GM12878 (cell line): ENCODE data around the gene MED22. TPM values are rescaled to one million over a fixed set of nuclear protein-coding genes. Genes with fewer than 3 reads are reported as not detected.

Source experiments
- ATAC-seq: fragments of 200-7000 bp; cut with Tn5 transposase; 3 replicates; pipeline ENCODE4 v1.9.1; 2020; ENCODE audit warnings: mild to moderate bottlenecking, moderate library complexity
- BruUV-seq: library from RNA; stranded (reverse); fragments of 400-500 nt; replicated peaks from 2 replicates; lab custom pipeline; 2021; lab: Mats Ljungman, UMichigan
- CTCF ChIA-PET: fragments of 300-600 bp; sonication (Branson Sonifier 250); formaldehyde crosslinking; extraction: SDS; loops from one replicate; lab custom pipeline; 2021; ENCODE audit warnings: inconsistent platforms; lab: Yijun Ruan, JAX
- POLR2A ChIA-PET: fragments of 350-600 bp; formaldehyde crosslinking; extraction: SDS; loops from one replicate; lab custom pipeline; 2021; ENCODE audit warnings: inconsistent platforms; lab: Charles Lee
- RAD21 ChIA-PET: fragments of 300-600 bp; sonication (Branson Sonifier 250); formaldehyde crosslinking; loops from one replicate; lab custom pipeline; 2023; ENCODE audit warnings: antibody characterized with exemption; ENCODE audit not compliant: unreplicated experiment; lab: Charles Lee
- SMC1A ChIA-PET: fragments of 300-600 bp; sonication (Branson Sonifier 250); formaldehyde crosslinking; loops from one replicate; lab custom pipeline; 2023; ENCODE audit not compliant: unreplicated experiment, uncharacterized antibody; lab: Charles Lee
- DNase-seq: peaks from one replicate; pipeline ENCODE4 v3.0.0-alpha.2; 2011; ENCODE audit warnings: low read depth, low spot score
- FAIRE-seq: peaks from 3 replicates; lab custom pipeline; 2011; peaks lifted over from hg19 to GRCh38; lab: Jason Lieb, UNC
- H2AFZ ChIP-seq: 2 replicates; pipeline ENCODE4 v1.6.0; 2011; ENCODE audit warnings: low read depth, low read length, control low read depth; ENCODE audit not compliant: control insufficient read depth
- H3K27ac ChIP-seq: 2 replicates; pipeline ENCODE4 v1.5.1; 2011; ENCODE audit warnings: control low read depth; ENCODE audit not compliant: control insufficient read depth, insufficient read depth
- H3K27me3 ChIP-seq, 2 experiments: replicated peaks in 1 of 2; 2 replicates each; pipeline versions ENCODE4 v1.6.0 to v1.6.1; 2011; ENCODE audit warnings: low read length in 1 of 2; ENCODE audit not compliant: control insufficient read depth in 2 of 2, insufficient read depth in 2 of 2
- H3K36me3 ChIP-seq, 2 experiments: 2 replicates each; pipeline ENCODE4 v1.5.1; 2011; ENCODE audit warnings: low read length in 1 of 2; ENCODE audit not compliant: control insufficient read depth in 2 of 2, insufficient read depth in 2 of 2
- H3K4me1 ChIP-seq: 2 replicates; pipeline ENCODE4 v1.6.1; 2011; ENCODE audit warnings: mild to moderate bottlenecking, low read length, moderate library complexity, mixed read lengths; ENCODE audit not compliant: control insufficient read depth, insufficient read depth
- H3K4me2 ChIP-seq: 2 replicates; pipeline ENCODE4 v1.6.0; 2011; ENCODE audit warnings: control low read depth; ENCODE audit not compliant: control insufficient read depth, insufficient read depth
- H3K4me3 ChIP-seq: fragments of 200-600 bp; sonication (generic); 2 replicates; pipeline ENCODE4 v1.5.1; 2016
- H3K79me2 ChIP-seq: 2 replicates; pipeline ENCODE4 v1.6.0; 2011; ENCODE audit warnings: low read length; ENCODE audit not compliant: control insufficient read depth, insufficient read depth
- H3K9ac ChIP-seq: 2 replicates; pipeline ENCODE4 v1.8.0; 2011; ENCODE audit warnings: low read length, control low read depth, mixed read lengths; ENCODE audit not compliant: control insufficient read depth, insufficient read depth
- H3K9me3 ChIP-seq: replicated peaks from 3 replicates; pipeline ENCODE4 v1.5.1; 2011; ENCODE audit warnings: mild to moderate bottlenecking, low read length; ENCODE audit not compliant: control insufficient read depth, insufficient read depth
- H4K20me1 ChIP-seq: 2 replicates; pipeline ENCODE4 v1.6.0; 2011; ENCODE audit not compliant: control insufficient read depth, insufficient read depth
- BMI1 ChIP-seq: fragments of 450-650 bp; IDR thresholded peaks from 2 replicates; pipeline ENCODE4 v1.6.1; 2016; ENCODE audit warnings: mild to moderate bottlenecking, moderate library complexity, borderline replicate concordance
- HSF1 ChIP-seq: fragments of 150-350 bp; IDR thresholded peaks from 2 replicates; pipeline ENCODE4 v1.6.1; 2014; ENCODE audit warnings: mild to moderate bottlenecking, low read depth, low read length
- PAX5 ChIP-seq: IDR thresholded peaks from 2 replicates; pipeline ENCODE4 v1.6.1; 2011; ENCODE audit warnings: low read depth, low read length, borderline replicate concordance
- WGBS: methylation state at CpG from one replicate; pipeline ENCODE4 v1.1.6; 2016; ENCODE audit warnings: low lambda C conversion rate; ENCODE audit not compliant: insufficient replicate concordance, insufficient coverage; ENCODE audit errors: missing lambda C conversion rate; 5-methylcytosine and 5-hydroxymethylcytosine counted together
- in situ Hi-C: fragments of 300-500 bp; cut with MboI; formaldehyde crosslinking; loops from 9 replicates; pipeline ENCODE4 v1.14.3; 2018; ENCODE audit warnings: mixed read lengths
- intact Hi-C: fragments of 100-400 bp; cut with micrococcal nuclease; formaldehyde crosslinking; loops from one replicate; pipeline ENCODE4 v1.14.2; 2022; ENCODE audit not compliant: unreplicated experiment
- polyA plus RNA-seq, 11 experiments: library from polyadenylated mRNA; depleted of rRNA in 4 of 11; unstranded in 6 of 11; stranded (reverse) in 5 of 11; fragments of >200 nt; fragmentation: Nextera tagmentation in 4 of 11; fragmentation: Illumina TruSeq in 1 of 11; extraction: Ambion mirVana in 4 of 11; extraction: Trizol in 1 of 11; gene quantifications; 1 replicate in 1 of 11; 2 replicates in 10 of 11; pipeline versions ENCODE4 v1.2.1 to v1.2.3, GENCODE V29; 2011 to 2016; ENCODE audit warnings: inconsistent platforms in 2 of 11, missing spikeins in 2 of 11, low read depth in 1 of 11
- total RNA-seq, 4 experiments: library from RNA; depleted of rRNA in 3 of 4; stranded (reverse); fragments of >200 nt in 3 of 4; fragmentation: Illumina TruSeq in 1 of 4; extraction: Trizol in 1 of 4; gene quantifications; 2 replicates each; pipeline versions ENCODE4 v1.2.1 to v1.2.3, GENCODE V29; 2013 to 2021
- TF ChIP-seq, protein P1 (sequence below), 3 experiments: IDR thresholded peaks in 2 of 3; conservative IDR thresholded peaks in 1 of 3; 2 replicates each; pipeline ENCODE4 v1.5.1; 2011; ENCODE audit warnings: low read depth in 3 of 3, low read length in 3 of 3, mild to moderate bottlenecking in 3 of 3, control low read depth in 2 of 3, moderate library complexity in 2 of 3, inconsistent platforms in 1 of 3, mixed read lengths in 1 of 3; ENCODE audit not compliant: control insufficient read depth in 2 of 3, insufficient read depth in 1 of 3; ENCODE audit errors: extremely low read depth in 1 of 3
- TF ChIP-seq, protein P2 (sequence below): fragments of 450-650 bp; IDR thresholded peaks from 2 replicates; pipeline ENCODE4 v1.6.1; 2017; ENCODE audit warnings: low read depth, mild to moderate bottlenecking, moderate library complexity
- TF ChIP-seq, protein P3 (sequence below): fragments of 450-650 bp; formaldehyde crosslinking; IDR thresholded peaks from 2 replicates; pipeline ENCODE4 v1.4.0; 2022; ENCODE audit warnings: mild to moderate bottlenecking, moderate library complexity
- TF ChIP-seq, protein P4 (sequence below): IDR thresholded peaks from 2 replicates; pipeline ENCODE4 v1.6.1; 2011; ENCODE audit warnings: borderline replicate concordance, low read depth, mild to moderate bottlenecking, moderate library complexity, low read length; ENCODE audit not compliant: insufficient read depth, poor library complexity, severe bottlenecking

MED22 gene
- total and polyA plus RNA-seq, 10 of the 15 experiments (the other 5 are each of a cell fraction or from before 2014, with no cell fraction given): 1.4 to 42.1 (median 24.6) TPM

DNA sequence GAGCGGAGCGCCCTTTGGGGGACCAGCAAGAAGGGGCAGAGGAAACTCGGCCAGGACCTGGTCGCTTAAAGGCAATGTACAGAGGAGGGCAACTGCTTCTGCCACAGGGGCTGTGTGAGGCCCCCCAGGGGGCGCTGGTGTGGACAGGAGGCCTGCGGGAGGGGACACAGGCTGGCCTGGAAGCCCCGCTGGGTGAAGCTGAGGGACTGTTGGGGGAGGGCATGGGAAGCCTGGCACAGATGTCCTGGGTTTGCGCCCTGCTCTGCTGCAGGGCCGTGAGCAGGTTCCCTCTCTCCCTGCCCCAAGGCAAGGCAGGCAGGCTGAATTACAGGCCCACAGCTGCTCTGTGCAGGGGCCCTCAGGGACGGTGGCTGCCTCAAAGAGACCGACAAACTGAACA is 5.4 kb downstream of the MED22 start:
- Histone ChIP-seq H3K4me3 (no peak overlapping the region), H3K36me3 (peaks cover 10 to 23% of the 10 kb centered on the region in 2 experiments), H3K9me3 (no peaks in the 10 kb centered on the region), H4K20me1 (no peaks in the 10 kb centered on the region), H3K27ac (no peak overlapping the region), H3K27me3 (no peaks in the 10 kb centered on the region), H3K9ac (no peak overlapping the region), H3K4me2 (no peak overlapping the region), H3K4me1 (peaks cover 21% of the 10 kb centered on the region), H2AFZ (no peak overlapping the region), H3K79me2 (peaks cover 18% of the 10 kb centered on the region)
- SMC1A ChIA-PET: no interaction called here
- TF ChIP-seq, protein P1, sequence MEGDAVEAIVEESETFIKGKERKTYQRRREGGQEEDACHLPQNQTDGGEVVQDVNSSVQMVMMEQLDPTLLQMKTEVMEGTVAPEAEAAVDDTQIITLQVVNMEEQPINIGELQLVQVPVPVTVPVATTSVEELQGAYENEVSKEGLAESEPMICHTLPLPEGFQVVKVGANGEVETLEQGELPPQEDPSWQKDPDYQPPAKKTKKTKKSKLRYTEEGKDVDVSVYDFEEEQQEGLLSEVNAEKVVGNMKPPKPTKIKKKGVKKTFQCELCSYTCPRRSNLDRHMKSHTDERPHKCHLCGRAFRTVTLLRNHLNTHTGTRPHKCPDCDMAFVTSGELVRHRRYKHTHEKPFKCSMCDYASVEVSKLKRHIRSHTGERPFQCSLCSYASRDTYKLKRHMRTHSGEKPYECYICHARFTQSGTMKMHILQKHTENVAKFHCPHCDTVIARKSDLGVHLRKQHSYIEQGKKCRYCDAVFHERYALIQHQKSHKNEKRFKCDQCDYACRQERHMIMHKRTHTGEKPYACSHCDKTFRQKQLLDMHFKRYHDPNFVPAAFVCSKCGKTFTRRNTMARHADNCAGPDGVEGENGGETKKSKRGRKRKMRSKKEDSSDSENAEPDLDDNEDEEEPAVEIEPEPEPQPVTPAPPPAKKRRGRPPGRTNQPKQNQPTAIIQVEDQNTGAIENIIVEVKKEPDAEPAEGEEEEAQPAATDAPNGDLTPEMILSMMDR (IDR thresholded peaks at IDR 0.05 in 2 of 3, conservative IDR thresholded peaks at IDR 0.05 in 1 of 3; ENCODE audit: control insufficient read depth in 2 of 3, extremely low read depth in 1 of 3, insufficient read depth in 1 of 3, low read depth in 3 of 3, low read length in 3 of 3): peak in 2 of 3 experiments; percentile 5 to 36; a peak in 1 of 6 replicates
- TF ChIP-seq, protein P2, sequence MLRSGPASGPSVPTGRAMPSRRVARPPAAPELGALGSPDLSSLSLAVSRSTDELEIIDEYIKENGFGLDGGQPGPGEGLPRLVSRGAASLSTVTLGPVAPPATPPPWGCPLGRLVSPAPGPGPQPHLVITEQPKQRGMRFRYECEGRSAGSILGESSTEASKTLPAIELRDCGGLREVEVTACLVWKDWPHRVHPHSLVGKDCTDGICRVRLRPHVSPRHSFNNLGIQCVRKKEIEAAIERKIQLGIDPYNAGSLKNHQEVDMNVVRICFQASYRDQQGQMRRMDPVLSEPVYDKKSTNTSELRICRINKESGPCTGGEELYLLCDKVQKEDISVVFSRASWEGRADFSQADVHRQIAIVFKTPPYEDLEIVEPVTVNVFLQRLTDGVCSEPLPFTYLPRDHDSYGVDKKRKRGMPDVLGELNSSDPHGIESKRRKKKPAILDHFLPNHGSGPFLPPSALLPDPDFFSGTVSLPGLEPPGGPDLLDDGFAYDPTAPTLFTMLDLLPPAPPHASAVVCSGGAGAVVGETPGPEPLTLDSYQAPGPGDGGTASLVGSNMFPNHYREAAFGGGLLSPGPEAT: no peak
- TF ChIP-seq HSF1 (no peak), BMI1 (no peak), PAX5 (no peak)
- TF ChIP-seq, protein P3, sequence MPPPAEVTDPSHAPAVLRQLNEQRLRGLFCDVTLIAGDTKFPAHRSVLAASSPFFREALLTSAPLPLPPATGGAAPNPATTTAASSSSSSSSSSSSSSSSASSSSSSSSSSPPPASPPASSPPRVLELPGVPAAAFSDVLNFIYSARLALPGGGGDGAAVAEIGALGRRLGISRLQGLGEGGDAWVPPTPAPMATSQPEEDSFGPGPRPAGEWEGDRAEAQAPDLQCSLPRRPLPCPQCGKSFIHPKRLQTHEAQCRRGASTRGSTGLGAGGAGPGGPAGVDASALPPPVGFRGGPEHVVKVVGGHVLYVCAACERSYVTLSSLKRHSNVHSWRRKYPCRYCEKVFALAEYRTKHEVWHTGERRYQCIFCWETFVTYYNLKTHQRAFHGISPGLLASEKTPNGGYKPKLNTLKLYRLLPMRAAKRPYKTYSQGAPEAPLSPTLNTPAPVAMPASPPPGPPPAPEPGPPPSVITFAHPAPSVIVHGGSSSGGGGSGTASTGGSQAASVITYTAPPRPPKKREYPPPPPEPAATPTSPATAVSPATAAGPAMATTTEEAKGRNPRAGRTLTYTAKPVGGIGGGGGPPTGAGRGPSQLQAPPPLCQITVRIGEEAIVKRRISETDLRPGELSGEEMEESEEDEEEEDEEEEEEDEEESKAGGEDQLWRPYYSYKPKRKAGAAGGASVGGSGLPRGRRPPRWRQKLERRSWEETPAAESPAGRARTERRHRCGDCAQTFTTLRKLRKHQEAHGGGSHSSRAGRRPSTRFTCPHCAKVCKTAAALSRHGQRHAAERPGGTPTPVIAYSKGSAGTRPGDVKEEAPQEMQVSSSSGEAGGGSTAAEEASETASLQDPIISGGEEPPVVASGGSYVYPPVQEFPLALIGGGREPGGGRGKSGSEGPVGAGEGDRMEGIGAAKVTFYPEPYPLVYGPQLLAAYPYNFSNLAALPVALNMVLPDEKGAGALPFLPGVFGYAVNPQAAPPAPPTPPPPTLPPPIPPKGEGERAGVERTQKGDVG (CRISPR knock-in tag): no peak
- TF ChIP-seq, protein P4, sequence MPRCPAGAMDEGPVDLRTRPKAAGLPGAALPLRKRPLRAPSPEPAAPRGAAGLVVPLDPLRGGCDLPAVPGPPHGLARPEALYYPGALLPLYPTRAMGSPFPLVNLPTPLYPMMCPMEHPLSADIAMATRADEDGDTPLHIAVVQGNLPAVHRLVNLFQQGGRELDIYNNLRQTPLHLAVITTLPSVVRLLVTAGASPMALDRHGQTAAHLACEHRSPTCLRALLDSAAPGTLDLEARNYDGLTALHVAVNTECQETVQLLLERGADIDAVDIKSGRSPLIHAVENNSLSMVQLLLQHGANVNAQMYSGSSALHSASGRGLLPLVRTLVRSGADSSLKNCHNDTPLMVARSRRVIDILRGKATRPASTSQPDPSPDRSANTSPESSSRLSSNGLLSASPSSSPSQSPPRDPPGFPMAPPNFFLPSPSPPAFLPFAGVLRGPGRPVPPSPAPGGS: no peak
- POLR2A ChIA-PET: interaction anchor here (0.8 to 1.0 kb wide), 3 partner anchors 13 to 36 kb away, joined by 3 read pairs; no protein-coding TSS in a partner anchor
- FAIRE-seq (no peak), ATAC-seq (no peak), DNase-seq (no peak)
- WGBS: 87% methylated on average over 11 of the region's 11 CpGs
- intact Hi-C loops (no loop called here), in situ Hi-C loops (no loop called here)
- CTCF ChIA-PET: interaction anchor here (1.6 kb wide), 1 partner anchor 30 kb away, joined by 3 read pairs; no protein-coding TSS in a partner anchor
- no TSS peak for BruUV-seq
- RAD21 ChIA-PET: no interaction called here
